GM23338 (cell line): ENCODE results near the gene ZNF366. TPM values are rescaled to one million over a fixed set of nuclear protein-coding genes. Genes with fewer than 3 reads are reported as not detected.

Experiments used
- ATAC-seq: fragments of 200-7000 bp; cut with Tn5 transposase; 3 replicates; pipeline ENCODE4 v1.9.1; 2020
- DNase-seq: peaks from one replicate; pipeline ENCODE4 v3.0.0-alpha.2; 2015; ENCODE audit warnings: low spot score
- H2AFZ ChIP-seq: fragments of 200-600 bp; sonication (generic); 2 replicates; pipeline ENCODE4 v1.8.0; 2016; ENCODE audit warnings: antibody characterized with exemption, mild to moderate bottlenecking, moderate library complexity
- H3F3A ChIP-seq: fragments of 200-600 bp; sonication (generic); replicated peaks from 2 replicates; pipeline ENCODE4 v1.8.0; 2017; ENCODE audit warnings: antibody characterized with exemption, mixed run types, low read depth
- H3K27ac ChIP-seq: fragments of 200-600 bp; sonication (generic); 2 replicates; pipeline ENCODE4 v1.6.1; 2016; ENCODE audit warnings: low read depth
- H3K27me3 ChIP-seq: fragments of 200-600 bp; sonication (generic); 2 replicates; pipeline ENCODE4 v1.8.0; 2016; ENCODE audit warnings: mild to moderate bottlenecking, mixed run types, moderate library complexity; ENCODE audit not compliant: insufficient read depth
- H3K36me3 ChIP-seq: fragments of 200-600 bp; sonication (generic); 2 replicates; pipeline ENCODE4 v1.8.0; 2016; ENCODE audit warnings: mild to moderate bottlenecking; ENCODE audit not compliant: insufficient read depth
- H3K4me1 ChIP-seq: fragments of 200-600 bp; sonication (generic); 2 replicates; pipeline ENCODE4 v1.8.0; 2016; ENCODE audit warnings: mild to moderate bottlenecking, moderate library complexity; ENCODE audit not compliant: insufficient read depth
- H3K4me2 ChIP-seq: fragments of 200-600 bp; sonication (generic); 2 replicates; pipeline ENCODE4 v1.7.1; 2017; ENCODE audit warnings: mixed run types
- H3K4me3 ChIP-seq: fragments of 200-600 bp; sonication (generic); 2 replicates; pipeline ENCODE4 v1.6.1; 2016; ENCODE audit warnings: mixed run types
- H3K79me2 ChIP-seq: fragments of 200-600 bp; sonication (generic); replicated peaks from 2 replicates; pipeline ENCODE4 v1.8.0; 2017; ENCODE audit warnings: mild to moderate bottlenecking; ENCODE audit not compliant: insufficient read depth
- H3K9me2 ChIP-seq: fragments of 200-600 bp; sonication (generic); 2 replicates; pipeline ENCODE4 v1.8.0; 2017; ENCODE audit not compliant: insufficient read depth
- H4K20me1 ChIP-seq: fragments of 200-600 bp; sonication (generic); replicated peaks from 2 replicates; pipeline ENCODE4 v1.8.0; 2017; ENCODE audit warnings: mild to moderate bottlenecking; ENCODE audit not compliant: insufficient read depth
- H3K27ac Mint-ChIP-seq: 2 replicates; pipeline ENCODE4 v1.8.0; 2020; ENCODE audit warnings: inconsistent platforms, mild to moderate bottlenecking, moderate library complexity, mixed read lengths
- H3K27me3 Mint-ChIP-seq: 3 replicates; pipeline ENCODE4 v1.8.0; 2022; ENCODE audit warnings: low read depth, mild to moderate bottlenecking, moderate library complexity, mixed read lengths, inconsistent platforms; ENCODE audit not compliant: insufficient read depth, poor library complexity
- H3K36me3 Mint-ChIP-seq: 3 replicates; pipeline ENCODE4 v1.8.0; 2021; ENCODE audit warnings: low read depth, mild to moderate bottlenecking, inconsistent platforms, moderate library complexity, mixed read lengths
- H3K4me1 Mint-ChIP-seq: 3 replicates; pipeline ENCODE4 v1.8.0; 2020; ENCODE audit warnings: mild to moderate bottlenecking, inconsistent platforms, mixed read lengths
- H3K4me3 Mint-ChIP-seq: 3 replicates; pipeline ENCODE4 v1.8.0; 2021; ENCODE audit warnings: moderate library complexity, mild to moderate bottlenecking, inconsistent platforms, mixed read lengths
- H3K9me3 Mint-ChIP-seq: 3 replicates; pipeline ENCODE4 v1.8.0; 2020; ENCODE audit warnings: moderate library complexity, mild to moderate bottlenecking, inconsistent platforms, mixed read lengths
- CREB1 ChIP-seq: fragments of 250-450 bp; sonication (Bioruptor Pico); IDR thresholded peaks from 2 replicates; pipeline ENCODE4 v1.5.0; 2020; ENCODE audit warnings: low read depth, mild to moderate bottlenecking, moderate library complexity
- EZH2 ChIP-seq: fragments of 200-600 bp; sonication (generic); IDR thresholded peaks from one replicate; pipeline ENCODE4 v1.8.0; 2017; ENCODE audit warnings: antibody characterized with exemption, mild to moderate bottlenecking, low read depth; ENCODE audit not compliant: unreplicated experiment
- EZH2phosphoT487 ChIP-seq: fragments of 200-600 bp; sonication (generic); IDR thresholded peaks from one replicate; pipeline ENCODE4 v1.8.1; 2018; ENCODE audit warnings: antibody characterized with exemption; ENCODE audit not compliant: unreplicated experiment
- JUNB ChIP-seq: IDR thresholded peaks from one replicate; pipeline ENCODE4 v1.6.1; 2016; ENCODE audit warnings: antibody characterized with exemption; ENCODE audit not compliant: unreplicated experiment
- NANOG ChIP-seq: IDR thresholded peaks from 2 replicates; pipeline ENCODE4 v1.6.1; 2016; ENCODE audit warnings: antibody characterized with exemption, borderline replicate concordance
- POLR2AphosphoS5 ChIP-seq: IDR thresholded peaks from 2 replicates; pipeline ENCODE4 v1.6.1; 2016; ENCODE audit warnings: antibody characterized with exemption, low read depth
- STAT1 ChIP-seq: IDR thresholded peaks from one replicate; pipeline ENCODE4 v1.6.1; 2016; ENCODE audit warnings: antibody characterized with exemption; ENCODE audit not compliant: unreplicated experiment
- ZNF114 ChIP-seq: fragments of 250-450 bp; sonication (Bioruptor Pico); IDR thresholded peaks from 2 replicates; pipeline ENCODE4 v1.5.0; 2020; ENCODE audit warnings: mild to moderate bottlenecking, moderate library complexity
- ZNF331 ChIP-seq: fragments of 250-450 bp; sonication (Bioruptor Pico); IDR thresholded peaks from 2 replicates; pipeline ENCODE4 v1.5.0; 2020; ENCODE audit warnings: low read depth, mild to moderate bottlenecking, moderate library complexity
- polyA plus RNA-seq: library from polyadenylated mRNA; unstranded; fragments of >200 nt; fragmentation: Nextera tagmentation; extraction: Ambion mirVana; gene quantifications from 2 replicates; pipeline ENCODE4 v1.2.1, GENCODE V29; 2016
- total RNA-seq: library from RNA; depleted of rRNA; stranded (reverse); fragments of >200 nt; shearing (Covaris generic); gene quantifications from 2 replicates; pipeline ENCODE4 v1.2.3, GENCODE V29; 2014
- TF ChIP-seq, protein P1 (sequence below), 2 experiments: fragments of 200-600 bp in 1 of 2; sonication (generic) in 1 of 2; conservative IDR thresholded peaks; 2 replicates each; pipeline versions ENCODE4 v1.5.1 to v1.6.1; 2016 to 2017; ENCODE audit warnings: antibody characterized with exemption in 2 of 2, low read depth in 2 of 2, mild to moderate bottlenecking in 2 of 2, moderate library complexity in 1 of 2
- TF ChIP-seq, protein P2 (sequence below): IDR thresholded peaks from 2 replicates; pipeline ENCODE4 v1.6.1; 2016; ENCODE audit warnings: antibody characterized with exemption
- TF ChIP-seq, protein P3 (sequence below): IDR thresholded peaks from one replicate; pipeline ENCODE4 v1.6.1; 2018; ENCODE audit warnings: antibody characterized with exemption; ENCODE audit not compliant: unreplicated experiment
- TF ChIP-seq, protein P4 (sequence below): fragments of 250-450 bp; sonication (Bioruptor Pico); IDR thresholded peaks from 2 replicates; pipeline ENCODE4 v1.5.0; 2020; ENCODE audit warnings: mild to moderate bottlenecking, moderate library complexity

The ZNF366 gene
- total and polyA plus RNA-seq, 2 experiments from 2014 or later = not detected

DNA sequence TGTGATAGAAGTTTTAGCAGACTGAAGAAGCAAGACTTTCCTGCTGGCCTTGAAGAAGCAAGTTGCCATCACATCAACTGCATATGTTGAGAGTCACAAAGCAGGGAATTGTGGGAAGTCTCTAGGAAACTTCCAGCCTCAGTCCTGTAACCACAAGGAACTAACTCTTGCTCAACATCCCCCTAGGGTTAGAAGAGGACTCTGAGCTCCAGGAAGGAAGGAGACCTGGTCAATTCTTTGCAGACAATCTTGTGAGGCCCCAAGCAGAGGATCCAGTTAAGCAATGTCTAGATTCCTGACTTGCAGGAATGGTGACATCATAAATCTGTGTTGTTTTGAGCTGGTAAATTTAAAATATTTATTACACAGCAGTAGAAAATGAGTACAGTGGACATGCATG, 18.6 kb upstream of the ZNF366 start:
- no peaks in the 10 kb centered on the region for H3K4me1 Mint-ChIP-seq
- H4K20me1 ChIP-seq = no peaks in the 10 kb centered on the region
- TF ChIP-seq, protein P1, sequence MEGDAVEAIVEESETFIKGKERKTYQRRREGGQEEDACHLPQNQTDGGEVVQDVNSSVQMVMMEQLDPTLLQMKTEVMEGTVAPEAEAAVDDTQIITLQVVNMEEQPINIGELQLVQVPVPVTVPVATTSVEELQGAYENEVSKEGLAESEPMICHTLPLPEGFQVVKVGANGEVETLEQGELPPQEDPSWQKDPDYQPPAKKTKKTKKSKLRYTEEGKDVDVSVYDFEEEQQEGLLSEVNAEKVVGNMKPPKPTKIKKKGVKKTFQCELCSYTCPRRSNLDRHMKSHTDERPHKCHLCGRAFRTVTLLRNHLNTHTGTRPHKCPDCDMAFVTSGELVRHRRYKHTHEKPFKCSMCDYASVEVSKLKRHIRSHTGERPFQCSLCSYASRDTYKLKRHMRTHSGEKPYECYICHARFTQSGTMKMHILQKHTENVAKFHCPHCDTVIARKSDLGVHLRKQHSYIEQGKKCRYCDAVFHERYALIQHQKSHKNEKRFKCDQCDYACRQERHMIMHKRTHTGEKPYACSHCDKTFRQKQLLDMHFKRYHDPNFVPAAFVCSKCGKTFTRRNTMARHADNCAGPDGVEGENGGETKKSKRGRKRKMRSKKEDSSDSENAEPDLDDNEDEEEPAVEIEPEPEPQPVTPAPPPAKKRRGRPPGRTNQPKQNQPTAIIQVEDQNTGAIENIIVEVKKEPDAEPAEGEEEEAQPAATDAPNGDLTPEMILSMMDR (conservative IDR thresholded peaks at IDR 0.05; ENCODE audit: low read depth in 2 of 2) = no peak
- TF ChIP-seq, protein P2, sequence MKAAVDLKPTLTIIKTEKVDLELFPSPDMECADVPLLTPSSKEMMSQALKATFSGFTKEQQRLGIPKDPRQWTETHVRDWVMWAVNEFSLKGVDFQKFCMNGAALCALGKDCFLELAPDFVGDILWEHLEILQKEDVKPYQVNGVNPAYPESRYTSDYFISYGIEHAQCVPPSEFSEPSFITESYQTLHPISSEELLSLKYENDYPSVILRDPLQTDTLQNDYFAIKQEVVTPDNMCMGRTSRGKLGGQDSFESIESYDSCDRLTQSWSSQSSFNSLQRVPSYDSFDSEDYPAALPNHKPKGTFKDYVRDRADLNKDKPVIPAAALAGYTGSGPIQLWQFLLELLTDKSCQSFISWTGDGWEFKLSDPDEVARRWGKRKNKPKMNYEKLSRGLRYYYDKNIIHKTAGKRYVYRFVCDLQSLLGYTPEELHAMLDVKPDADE = no peak
- TF ChIP-seq, protein P3, sequence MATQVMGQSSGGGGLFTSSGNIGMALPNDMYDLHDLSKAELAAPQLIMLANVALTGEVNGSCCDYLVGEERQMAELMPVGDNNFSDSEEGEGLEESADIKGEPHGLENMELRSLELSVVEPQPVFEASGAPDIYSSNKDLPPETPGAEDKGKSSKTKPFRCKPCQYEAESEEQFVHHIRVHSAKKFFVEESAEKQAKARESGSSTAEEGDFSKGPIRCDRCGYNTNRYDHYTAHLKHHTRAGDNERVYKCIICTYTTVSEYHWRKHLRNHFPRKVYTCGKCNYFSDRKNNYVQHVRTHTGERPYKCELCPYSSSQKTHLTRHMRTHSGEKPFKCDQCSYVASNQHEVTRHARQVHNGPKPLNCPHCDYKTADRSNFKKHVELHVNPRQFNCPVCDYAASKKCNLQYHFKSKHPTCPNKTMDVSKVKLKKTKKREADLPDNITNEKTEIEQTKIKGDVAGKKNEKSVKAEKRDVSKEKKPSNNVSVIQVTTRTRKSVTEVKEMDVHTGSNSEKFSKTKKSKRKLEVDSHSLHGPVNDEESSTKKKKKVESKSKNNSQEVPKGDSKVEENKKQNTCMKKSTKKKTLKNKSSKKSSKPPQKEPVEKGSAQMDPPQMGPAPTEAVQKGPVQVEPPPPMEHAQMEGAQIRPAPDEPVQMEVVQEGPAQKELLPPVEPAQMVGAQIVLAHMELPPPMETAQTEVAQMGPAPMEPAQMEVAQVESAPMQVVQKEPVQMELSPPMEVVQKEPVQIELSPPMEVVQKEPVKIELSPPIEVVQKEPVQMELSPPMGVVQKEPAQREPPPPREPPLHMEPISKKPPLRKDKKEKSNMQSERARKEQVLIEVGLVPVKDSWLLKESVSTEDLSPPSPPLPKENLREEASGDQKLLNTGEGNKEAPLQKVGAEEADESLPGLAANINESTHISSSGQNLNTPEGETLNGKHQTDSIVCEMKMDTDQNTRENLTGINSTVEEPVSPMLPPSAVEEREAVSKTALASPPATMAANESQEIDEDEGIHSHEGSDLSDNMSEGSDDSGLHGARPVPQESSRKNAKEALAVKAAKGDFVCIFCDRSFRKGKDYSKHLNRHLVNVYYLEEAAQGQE = no peak
- no peak for TF ChIP-seq POLR2AphosphoS5
- no peak for TF ChIP-seq JUNB
- TF ChIP-seq CREB1 (CRISPR knock-in tag) = no peak
- no peak for TF ChIP-seq NANOG
- TF ChIP-seq ZNF331 (CRISPR knock-in tag) = no peak
- TF ChIP-seq EZH2 = no peak
- no peak for TF ChIP-seq STAT1
- TF ChIP-seq EZH2phosphoT487 = no peak
- TF ChIP-seq, protein P4, sequence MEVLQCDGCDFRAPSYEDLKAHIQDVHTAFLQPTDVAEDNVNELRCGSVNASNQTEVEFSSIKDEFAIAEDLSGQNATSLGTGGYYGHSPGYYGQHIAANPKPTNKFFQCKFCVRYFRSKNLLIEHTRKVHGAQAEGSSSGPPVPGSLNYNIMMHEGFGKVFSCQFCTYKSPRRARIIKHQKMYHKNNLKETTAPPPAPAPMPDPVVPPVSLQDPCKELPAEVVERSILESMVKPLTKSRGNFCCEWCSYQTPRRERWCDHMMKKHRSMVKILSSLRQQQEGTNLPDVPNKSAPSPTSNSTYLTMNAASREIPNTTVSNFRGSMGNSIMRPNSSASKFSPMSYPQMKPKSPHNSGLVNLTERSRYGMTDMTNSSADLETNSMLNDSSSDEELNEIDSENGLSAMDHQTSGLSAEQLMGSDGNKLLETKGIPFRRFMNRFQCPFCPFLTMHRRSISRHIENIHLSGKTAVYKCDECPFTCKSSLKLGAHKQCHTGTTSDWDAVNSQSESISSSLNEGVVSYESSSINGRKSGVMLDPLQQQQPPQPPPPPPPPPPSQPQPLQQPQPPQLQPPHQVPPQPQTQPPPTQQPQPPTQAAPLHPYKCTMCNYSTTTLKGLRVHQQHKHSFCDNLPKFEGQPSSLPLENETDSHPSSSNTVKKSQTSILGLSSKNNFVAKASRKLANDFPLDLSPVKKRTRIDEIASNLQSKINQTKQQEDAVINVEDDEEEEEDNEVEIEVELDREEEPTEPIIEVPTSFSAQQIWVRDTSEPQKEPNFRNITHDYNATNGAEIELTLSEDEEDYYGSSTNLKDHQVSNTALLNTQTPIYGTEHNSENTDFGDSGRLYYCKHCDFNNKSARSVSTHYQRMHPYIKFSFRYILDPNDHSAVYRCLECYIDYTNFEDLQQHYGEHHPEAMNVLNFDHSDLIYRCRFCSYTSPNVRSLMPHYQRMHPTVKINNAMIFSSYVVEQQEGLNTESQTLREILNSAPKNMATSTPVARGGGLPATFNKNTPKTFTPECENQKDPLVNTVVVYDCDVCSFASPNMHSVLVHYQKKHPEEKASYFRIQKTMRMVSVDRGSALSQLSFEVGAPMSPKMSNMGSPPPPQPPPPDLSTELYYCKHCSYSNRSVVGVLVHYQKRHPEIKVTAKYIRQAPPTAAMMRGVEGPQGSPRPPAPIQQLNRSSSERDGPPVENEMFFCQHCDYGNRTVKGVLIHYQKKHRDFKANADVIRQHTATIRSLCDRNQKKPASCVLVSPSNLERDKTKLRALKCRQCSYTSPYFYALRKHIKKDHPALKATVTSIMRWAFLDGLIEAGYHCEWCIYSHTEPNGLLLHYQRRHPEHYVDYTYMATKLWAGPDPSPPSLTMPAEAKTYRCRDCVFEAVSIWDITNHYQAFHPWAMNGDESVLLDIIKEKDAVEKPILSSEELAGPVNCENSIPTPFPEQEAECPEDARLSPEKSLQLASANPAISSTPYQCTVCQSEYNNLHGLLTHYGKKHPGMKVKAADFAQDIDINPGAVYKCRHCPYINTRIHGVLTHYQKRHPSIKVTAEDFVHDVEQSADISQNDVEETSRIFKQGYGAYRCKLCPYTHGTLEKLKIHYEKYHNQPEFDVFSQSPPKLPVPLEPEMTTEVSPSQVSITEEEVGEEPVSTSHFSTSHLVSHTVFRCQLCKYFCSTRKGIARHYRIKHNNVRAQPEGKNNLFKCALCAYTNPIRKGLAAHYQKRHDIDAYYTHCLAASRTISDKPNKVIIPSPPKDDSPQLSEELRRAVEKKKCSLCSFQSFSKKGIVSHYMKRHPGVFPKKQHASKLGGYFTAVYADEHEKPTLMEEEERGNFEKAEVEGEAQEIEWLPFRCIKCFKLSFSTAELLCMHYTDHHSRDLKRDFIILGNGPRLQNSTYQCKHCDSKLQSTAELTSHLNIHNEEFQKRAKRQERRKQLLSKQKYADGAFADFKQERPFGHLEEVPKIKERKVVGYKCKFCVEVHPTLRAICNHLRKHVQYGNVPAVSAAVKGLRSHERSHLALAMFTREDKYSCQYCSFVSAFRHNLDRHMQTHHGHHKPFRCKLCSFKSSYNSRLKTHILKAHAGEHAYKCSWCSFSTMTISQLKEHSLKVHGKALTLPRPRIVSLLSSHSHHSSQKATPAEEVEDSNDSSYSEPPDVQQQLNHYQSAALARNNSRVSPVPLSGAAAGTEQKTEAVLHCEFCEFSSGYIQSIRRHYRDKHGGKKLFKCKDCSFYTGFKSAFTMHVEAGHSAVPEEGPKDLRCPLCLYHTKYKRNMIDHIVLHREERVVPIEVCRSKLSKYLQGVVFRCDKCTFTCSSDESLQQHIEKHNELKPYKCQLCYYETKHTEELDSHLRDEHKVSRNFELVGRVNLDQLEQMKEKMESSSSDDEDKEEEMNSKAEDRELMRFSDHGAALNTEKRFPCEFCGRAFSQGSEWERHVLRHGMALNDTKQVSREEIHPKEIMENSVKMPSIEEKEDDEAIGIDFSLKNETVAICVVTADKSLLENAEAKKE (CRISPR knock-in tag) = no peak
- TF ChIP-seq ZNF114 (CRISPR knock-in tag) = no peak
- no peak overlapping the region for H2AFZ ChIP-seq
- H3F3A ChIP-seq = no peaks in the 10 kb centered on the region
- H3K4me3 ChIP-seq = no peak overlapping the region
- ATAC-seq (no peak), DNase-seq (no peak)
- H3K27ac Mint-ChIP-seq = no peak overlapping the region
- no peaks in the 10 kb centered on the region for H3K9me3 Mint-ChIP-seq
- H3K27me3 Mint-ChIP-seq = no peaks in the 10 kb centered on the region
- no peak overlapping the region for H3K4me2 ChIP-seq
- no peaks in the 10 kb centered on the region for H3K9me2 ChIP-seq
- no peak overlapping the region for H3K27ac ChIP-seq
- H3K4me1 ChIP-seq = no peaks in the 10 kb centered on the region
- H3K27me3 ChIP-seq = no peaks in the 10 kb centered on the region
- H3K4me3 Mint-ChIP-seq = no peak overlapping the region
- H3K79me2 ChIP-seq = no peaks in the 10 kb centered on the region
- no peaks in the 10 kb centered on the region for H3K36me3 Mint-ChIP-seq
- no peaks in the 10 kb centered on the region for H3K36me3 ChIP-seq
